ENCODE results near the gene VANGL1.

VANGL1 gene

DNA sequence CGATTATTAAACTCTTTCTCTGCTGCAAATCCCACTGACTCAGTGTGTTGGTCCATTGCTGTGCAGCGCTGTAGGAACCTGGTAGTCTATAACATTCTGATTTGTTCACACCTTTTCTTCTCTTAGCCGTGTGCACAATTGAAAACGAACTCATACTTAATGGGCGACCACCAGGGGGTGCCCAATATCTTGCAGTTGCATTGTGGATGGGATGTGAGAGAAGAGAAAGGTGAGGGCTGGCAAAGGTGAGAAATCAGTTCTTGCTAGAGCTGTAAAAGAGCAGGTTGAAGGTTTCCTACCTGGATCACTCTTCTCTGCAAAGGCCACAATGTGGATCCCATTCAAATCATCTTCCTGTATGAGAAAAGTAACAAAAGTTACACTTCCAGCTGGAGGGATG, 75.8 kb downstream of the VANGL1 start:
- Histone ChIP-seq H3K4me3 (ENCODE audit: control insufficient read depth in 1 of 7, extremely low read depth in 1 of 7, insufficient read depth in 4 of 7, low read depth in 2 of 7, low read length in 6 of 7) (no peak overlapping the region), H3K27ac (ENCODE audit: insufficient read depth in 1 of 2, low read depth in 1 of 2, low read length in 2 of 2, poor library complexity in 1 of 2, severe bottlenecking in 2 of 2) (no peak overlapping the region), H3K27me3 (replicated peaks in 2 of 5; ENCODE audit: control insufficient read depth in 4 of 5, insufficient read depth in 5 of 5, low read length in 4 of 5) (no peaks in the 10 kb centered on the region), H3K4me1 (ENCODE audit: control extremely low read depth in 1 of 4, control insufficient read depth in 4 of 4, insufficient read depth in 4 of 4, low read length in 3 of 4) (no peaks in the 10 kb centered on the region), H3K36me3 (ENCODE audit: control insufficient read depth in 4 of 4, insufficient read depth in 4 of 4, low read length in 3 of 4) (no peaks in the 10 kb centered on the region), H3K9me3 (ENCODE audit: control extremely low read depth in 1 of 5, control insufficient read depth in 4 of 5, insufficient read depth in 2 of 5, low read depth in 1 of 5, low read length in 4 of 5) (no peaks in the 10 kb centered on the region)
- WGBS (ENCODE audit: insufficient coverage): 100% methylated on average over 2 of the region's 5 CpGs
- CTCF ChIA-PET: interaction anchor here (0.7 to 2.2 kb wide), 13 partner anchors 9 to 302 kb away, joined by 3 to 12 read pairs (median 4); no protein-coding TSS in a partner anchor
- DNase-seq: peak; percentile 37 to 61 (median 58)
- POLR2A ChIA-PET: no interaction called here

DNA sequence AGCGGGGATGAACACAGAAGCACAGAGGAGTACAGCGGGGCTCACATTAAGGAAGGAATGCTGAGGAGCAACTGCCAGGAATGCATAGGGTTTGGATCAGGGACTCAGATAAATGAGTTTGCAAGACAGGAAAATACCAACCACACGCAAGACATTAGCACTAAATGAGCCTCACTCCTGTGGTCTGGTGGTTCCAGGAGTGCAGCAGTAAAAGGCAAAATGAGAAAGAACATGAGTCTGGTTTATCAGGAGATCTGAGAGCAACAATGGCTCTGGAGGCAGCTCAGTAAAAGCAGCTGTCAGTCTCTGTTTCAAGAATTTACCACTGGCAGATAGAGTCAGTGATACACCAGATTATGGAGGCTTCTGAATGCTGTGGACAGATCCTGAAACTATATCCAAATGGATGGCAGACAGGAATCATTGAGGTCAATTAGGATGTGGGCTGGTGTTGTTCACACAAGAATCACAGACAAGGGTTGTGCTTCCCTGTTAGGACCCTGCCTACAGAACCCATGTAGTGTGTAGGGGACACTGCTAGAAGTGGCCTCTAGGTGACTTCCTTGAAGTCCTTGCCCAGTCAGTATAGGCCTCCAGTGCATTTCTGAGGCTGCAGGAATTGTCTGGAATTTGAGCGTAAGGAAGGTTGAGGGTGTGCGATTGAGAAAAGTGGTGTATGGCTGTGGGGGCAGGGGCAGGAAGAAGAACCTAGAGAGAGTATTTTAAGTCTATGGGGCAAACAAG, 76.4 kb downstream of the VANGL1 start:
- no peaks in the 10 kb centered on the region for H3K36me3 ChIP-seq (ENCODE audit: control insufficient read depth in 4 of 4, insufficient read depth in 4 of 4, low read length in 3 of 4)
- no peaks in the 10 kb centered on the region for H3K9me3 ChIP-seq (ENCODE audit: control extremely low read depth in 1 of 5, control insufficient read depth in 4 of 5, insufficient read depth in 2 of 5, low read depth in 1 of 5, low read length in 4 of 5)
- H3K27ac ChIP-seq (ENCODE audit: insufficient read depth in 1 of 2, low read depth in 1 of 2, low read length in 2 of 2, poor library complexity in 1 of 2, severe bottlenecking in 2 of 2): no peak overlapping the region
- no peaks in the 10 kb centered on the region for H3K27me3 ChIP-seq (replicated peaks in 2 of 5; ENCODE audit: control insufficient read depth in 4 of 5, insufficient read depth in 5 of 5, low read length in 4 of 5)
- CTCF ChIA-PET: interaction anchor here (0.7 to 2.2 kb wide), 10 partner anchors 9 to 302 kb away, joined by 3 to 12 read pairs (median 5); no protein-coding TSS in a partner anchor
- no peak overlapping the region for H3K4me3 ChIP-seq (ENCODE audit: control insufficient read depth in 1 of 7, extremely low read depth in 1 of 7, insufficient read depth in 4 of 7, low read depth in 2 of 7, low read length in 6 of 7)
- WGBS (ENCODE audit: insufficient coverage): 93% methylated on average over 4 of the region's 5 CpGs
- no peak for DNase-seq
- POLR2A ChIA-PET: no interaction called here
- H3K4me1 ChIP-seq (ENCODE audit: control extremely low read depth in 1 of 4, control insufficient read depth in 4 of 4, insufficient read depth in 4 of 4, low read length in 3 of 4): no peaks in the 10 kb centered on the region

DNA sequence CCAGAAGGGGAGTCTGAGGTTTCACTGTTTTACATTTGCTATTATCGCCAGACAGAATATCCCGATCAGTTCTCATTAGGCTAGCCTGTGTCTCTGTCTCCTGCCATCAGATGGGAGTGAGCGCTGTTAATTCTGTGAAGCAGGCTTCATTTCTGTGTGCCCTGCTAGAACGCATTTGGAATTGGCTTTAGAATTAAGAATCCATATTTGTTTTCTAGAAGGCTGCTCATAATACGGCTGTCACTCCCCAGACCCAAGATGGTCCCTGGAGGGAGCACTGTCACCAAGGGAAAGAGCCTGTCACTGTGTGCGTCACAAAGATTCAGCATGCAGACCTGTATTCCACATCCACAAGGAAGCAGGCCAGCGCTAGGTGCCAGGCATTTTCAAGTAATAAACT, 77.5 kb downstream of the VANGL1 start:
- no peaks in the 10 kb centered on the region for H3K4me1 ChIP-seq (ENCODE audit: control extremely low read depth in 1 of 4, control insufficient read depth in 4 of 4, insufficient read depth in 4 of 4, low read length in 3 of 4)
- no peak overlapping the region for H3K27ac ChIP-seq (ENCODE audit: insufficient read depth in 1 of 2, low read depth in 1 of 2, low read length in 2 of 2, poor library complexity in 1 of 2, severe bottlenecking in 2 of 2)
- no peaks in the 10 kb centered on the region for H3K9me3 ChIP-seq (ENCODE audit: control extremely low read depth in 1 of 5, control insufficient read depth in 4 of 5, insufficient read depth in 2 of 5, low read depth in 1 of 5, low read length in 4 of 5)
- H3K36me3 ChIP-seq (ENCODE audit: control insufficient read depth in 4 of 4, insufficient read depth in 4 of 4, low read length in 3 of 4): no peaks in the 10 kb centered on the region
- WGBS (ENCODE audit: insufficient coverage): 96% methylated on average over 5 of the region's 7 CpGs
- ChIA-PET POLR2A (no interaction called here), CTCF (interaction anchor here (1.1 kb wide), 1 partner anchor 12 kb away, joined by 3 read pairs; no protein-coding TSS in a partner anchor)
- no peaks in the 10 kb centered on the region for H3K27me3 ChIP-seq (replicated peaks in 2 of 5; ENCODE audit: control insufficient read depth in 4 of 5, insufficient read depth in 5 of 5, low read length in 4 of 5)
- DNase-seq: no peak
- no peak overlapping the region for H3K4me3 ChIP-seq (ENCODE audit: control insufficient read depth in 1 of 7, extremely low read depth in 1 of 7, insufficient read depth in 4 of 7, low read depth in 2 of 7, low read length in 6 of 7)

DNA sequence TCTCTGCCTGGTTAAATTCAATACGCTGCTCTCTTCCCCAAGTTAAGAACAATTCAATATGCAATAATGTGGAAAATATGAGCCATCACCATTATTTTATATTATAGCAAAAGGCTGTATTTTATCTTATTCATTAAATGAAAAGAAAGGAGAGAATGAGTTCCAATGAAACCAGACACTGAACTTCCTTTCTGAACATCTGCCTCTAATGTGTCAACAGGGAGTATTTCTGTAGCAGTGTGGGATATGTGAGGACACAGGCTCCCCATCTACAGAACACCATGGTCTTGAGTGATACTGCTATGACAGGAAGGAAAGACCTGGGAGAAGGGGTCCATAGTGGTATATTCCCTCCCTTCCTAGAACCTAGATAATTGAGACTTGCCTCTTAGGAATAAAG, 80.5 kb downstream of the VANGL1 start:
- ChIA-PET CTCF (no interaction called here), POLR2A (no interaction called here)
- no peaks in the 10 kb centered on the region for H3K36me3 ChIP-seq (ENCODE audit: control insufficient read depth in 4 of 4, insufficient read depth in 4 of 4, low read length in 3 of 4)
- no peaks in the 10 kb centered on the region for H3K27me3 ChIP-seq (replicated peaks in 2 of 5; ENCODE audit: control insufficient read depth in 4 of 5, insufficient read depth in 5 of 5, low read length in 4 of 5)
- no peaks in the 10 kb centered on the region for H3K9me3 ChIP-seq (ENCODE audit: control extremely low read depth in 1 of 5, control insufficient read depth in 4 of 5, insufficient read depth in 2 of 5, low read depth in 1 of 5, low read length in 4 of 5)
- H3K27ac ChIP-seq (ENCODE audit: insufficient read depth in 1 of 2, low read depth in 1 of 2, low read length in 2 of 2, poor library complexity in 1 of 2, severe bottlenecking in 2 of 2): no peak overlapping the region
- no CpG with 5 or more reads among the region's 1 CpG for WGBS (ENCODE audit: insufficient coverage)
- no peak for DNase-seq
- no peak overlapping the region for H3K4me3 ChIP-seq (ENCODE audit: control insufficient read depth in 1 of 7, extremely low read depth in 1 of 7, insufficient read depth in 4 of 7, low read depth in 2 of 7, low read length in 6 of 7)
- H3K4me1 ChIP-seq (ENCODE audit: control extremely low read depth in 1 of 4, control insufficient read depth in 4 of 4, insufficient read depth in 4 of 4, low read length in 3 of 4): no peaks in the 10 kb centered on the region

DNA sequence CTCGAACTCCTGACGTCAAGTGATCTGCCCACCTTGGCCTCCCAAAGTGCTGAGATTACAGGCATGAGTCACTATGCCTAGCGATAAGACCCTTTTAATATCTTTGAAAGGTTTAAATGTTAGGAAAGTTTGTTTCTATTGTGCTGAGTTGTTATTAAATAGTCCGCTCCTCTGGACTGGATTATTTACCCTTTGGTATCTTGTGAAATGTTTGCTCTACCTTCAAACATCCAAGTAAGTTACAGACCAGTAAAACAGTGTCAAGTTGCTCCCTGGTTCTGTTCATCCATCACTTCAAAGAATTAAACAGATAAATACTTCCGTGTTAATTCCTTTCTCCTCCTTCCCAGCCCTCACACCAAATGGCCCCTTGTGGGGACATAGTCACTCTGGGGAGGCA, 82.0 kb downstream of the VANGL1 start:
- CTCF ChIA-PET: interaction anchor here (1.0 kb wide), 1 partner anchor 40 kb away, joined by 4 read pairs; no protein-coding TSS in a partner anchor
- DNase-seq: no peak
- Histone ChIP-seq H3K9me3 (ENCODE audit: control extremely low read depth in 1 of 5, control insufficient read depth in 4 of 5, insufficient read depth in 2 of 5, low read depth in 1 of 5, low read length in 4 of 5) (no peaks in the 10 kb centered on the region), H3K27ac (ENCODE audit: insufficient read depth in 1 of 2, low read depth in 1 of 2, low read length in 2 of 2, poor library complexity in 1 of 2, severe bottlenecking in 2 of 2) (no peak overlapping the region), H3K27me3 (replicated peaks in 2 of 5; ENCODE audit: control insufficient read depth in 4 of 5, insufficient read depth in 5 of 5, low read length in 4 of 5) (no peaks in the 10 kb centered on the region), H3K36me3 (ENCODE audit: control insufficient read depth in 4 of 4, insufficient read depth in 4 of 4, low read length in 3 of 4) (no peaks in the 10 kb centered on the region), H3K4me1 (ENCODE audit: control extremely low read depth in 1 of 4, control insufficient read depth in 4 of 4, insufficient read depth in 4 of 4, low read length in 3 of 4) (no peaks in the 10 kb centered on the region), H3K4me3 (ENCODE audit: control insufficient read depth in 1 of 7, extremely low read depth in 1 of 7, insufficient read depth in 4 of 7, low read depth in 2 of 7, low read length in 6 of 7) (no peak overlapping the region)
- POLR2A ChIA-PET: no interaction called here
- WGBS (ENCODE audit: insufficient coverage): 100% methylated on average over 4 of the region's 5 CpGs

DNA sequence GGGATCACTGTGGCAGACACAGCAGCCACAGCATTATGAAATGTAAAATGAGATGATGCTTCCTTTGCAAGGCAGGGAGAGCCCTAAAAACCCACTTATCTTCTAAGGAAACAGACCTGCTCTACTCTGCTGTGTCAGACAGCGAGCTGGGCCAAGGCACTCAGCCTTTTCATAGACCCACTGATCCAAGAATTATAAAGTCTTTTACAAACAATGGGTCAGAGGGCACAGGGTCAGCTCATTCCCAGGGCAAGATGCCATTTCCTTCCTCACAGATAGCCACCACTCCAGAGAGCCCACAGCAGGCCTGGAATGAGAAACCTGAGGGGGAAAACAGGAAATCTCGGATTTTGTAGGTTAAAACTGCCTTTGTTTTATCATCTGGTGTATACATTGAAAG, 83.8 kb downstream of the VANGL1 start:
- no peak overlapping the region for H3K27ac ChIP-seq (ENCODE audit: insufficient read depth in 1 of 2, low read depth in 1 of 2, low read length in 2 of 2, poor library complexity in 1 of 2, severe bottlenecking in 2 of 2)
- no peak for DNase-seq
- no peaks in the 10 kb centered on the region for H3K4me1 ChIP-seq (ENCODE audit: control extremely low read depth in 1 of 4, control insufficient read depth in 4 of 4, insufficient read depth in 4 of 4, low read length in 3 of 4)
- H3K4me3 ChIP-seq (ENCODE audit: control insufficient read depth in 1 of 7, extremely low read depth in 1 of 7, insufficient read depth in 4 of 7, low read depth in 2 of 7, low read length in 6 of 7): no peak overlapping the region
- WGBS (ENCODE audit: insufficient coverage): 89% methylated on average over 1 of the region's 2 CpGs
- ChIA-PET CTCF (interaction anchor here (1.4 to 1.6 kb wide), 2 partner anchors 15 to 19 kb away, joined by 4 read pairs; no protein-coding TSS in a partner anchor), POLR2A (no interaction called here)
- no peaks in the 10 kb centered on the region for H3K36me3 ChIP-seq (ENCODE audit: control insufficient read depth in 4 of 4, insufficient read depth in 4 of 4, low read length in 3 of 4)
- no peaks in the 10 kb centered on the region for H3K27me3 ChIP-seq (replicated peaks in 2 of 5; ENCODE audit: control insufficient read depth in 4 of 5, insufficient read depth in 5 of 5, low read length in 4 of 5)
- no peaks in the 10 kb centered on the region for H3K9me3 ChIP-seq (ENCODE audit: control extremely low read depth in 1 of 5, control insufficient read depth in 4 of 5, insufficient read depth in 2 of 5, low read depth in 1 of 5, low read length in 4 of 5)

DNA sequence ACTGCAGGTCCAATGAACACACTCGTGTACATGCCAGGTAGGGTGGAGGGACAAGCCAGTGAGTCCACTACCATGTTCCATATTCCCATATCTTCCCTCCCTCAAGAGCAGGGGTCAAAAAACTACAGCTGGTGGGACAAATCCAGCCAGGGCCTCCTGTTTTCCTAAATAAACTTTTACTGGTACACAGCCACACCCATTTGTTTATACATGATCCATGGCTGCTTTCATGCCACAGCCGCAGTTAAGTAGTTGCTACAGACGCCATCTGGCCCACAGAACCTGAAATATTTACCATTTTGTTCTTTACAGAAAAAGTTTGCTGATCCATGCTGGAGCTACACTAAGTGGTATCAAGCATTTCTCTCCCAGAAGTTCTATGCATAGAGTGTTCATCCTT, 84.4 kb downstream of the VANGL1 start:
- POLR2A ChIA-PET: no interaction called here
- Histone ChIP-seq H3K27me3 (replicated peaks in 2 of 5; ENCODE audit: control insufficient read depth in 4 of 5, insufficient read depth in 5 of 5, low read length in 4 of 5) (no peaks in the 10 kb centered on the region), H3K36me3 (ENCODE audit: control insufficient read depth in 4 of 4, insufficient read depth in 4 of 4, low read length in 3 of 4) (no peaks in the 10 kb centered on the region), H3K4me1 (ENCODE audit: control extremely low read depth in 1 of 4, control insufficient read depth in 4 of 4, insufficient read depth in 4 of 4, low read length in 3 of 4) (no peaks in the 10 kb centered on the region), H3K9me3 (ENCODE audit: control extremely low read depth in 1 of 5, control insufficient read depth in 4 of 5, insufficient read depth in 2 of 5, low read depth in 1 of 5, low read length in 4 of 5) (no peaks in the 10 kb centered on the region), H3K4me3 (ENCODE audit: control insufficient read depth in 1 of 7, extremely low read depth in 1 of 7, insufficient read depth in 4 of 7, low read depth in 2 of 7, low read length in 6 of 7) (no peak overlapping the region), H3K27ac (ENCODE audit: insufficient read depth in 1 of 2, low read depth in 1 of 2, low read length in 2 of 2, poor library complexity in 1 of 2, severe bottlenecking in 2 of 2) (no peak overlapping the region)
- 100% methylated on average over 3 of the region's 3 CpGs for WGBS (ENCODE audit: insufficient coverage)
- CTCF ChIA-PET: interaction anchor here (0.6 kb wide), 1 partner anchor 11 kb away, joined by 3 read pairs; no protein-coding TSS in a partner anchor
- DNase-seq: no peak
